ENCODE results near the gene TMEM52.

The TMEM52 gene

DNA sequence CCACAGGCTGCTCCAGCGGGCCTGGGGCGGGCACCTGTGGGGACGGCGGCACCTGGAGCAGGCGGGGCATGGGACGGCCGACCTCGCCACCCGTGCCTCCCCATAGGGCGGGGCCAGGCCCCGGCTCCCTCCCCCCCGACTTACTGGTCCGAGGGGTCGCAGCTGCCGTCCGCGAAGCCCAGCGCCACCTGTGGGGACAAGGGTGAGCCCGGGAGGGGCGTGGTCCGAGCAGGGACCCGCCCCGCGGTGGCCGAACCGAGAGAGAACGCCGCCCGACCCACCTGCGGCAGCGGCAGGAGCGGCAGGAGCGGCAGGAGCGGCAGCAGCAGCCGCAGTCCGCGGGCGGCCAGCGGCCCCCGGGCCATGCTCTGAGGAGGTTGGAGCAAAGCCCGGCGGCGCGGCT, at the start of gene TMEM52:
Gene TMEM52 (minus strand): TSS at position 379 of the 403 bp plus-strand sequence. CDS start 14 bp downstream, at position 365.
- no peak for DNase-seq (ENCODE audit: low read depth)

GRCh38 chr1:1967879-1968278, 48.8 kb upstream of the TMEM52 start:
- DNase-seq (ENCODE audit: low read depth) = no peak

DNA sequence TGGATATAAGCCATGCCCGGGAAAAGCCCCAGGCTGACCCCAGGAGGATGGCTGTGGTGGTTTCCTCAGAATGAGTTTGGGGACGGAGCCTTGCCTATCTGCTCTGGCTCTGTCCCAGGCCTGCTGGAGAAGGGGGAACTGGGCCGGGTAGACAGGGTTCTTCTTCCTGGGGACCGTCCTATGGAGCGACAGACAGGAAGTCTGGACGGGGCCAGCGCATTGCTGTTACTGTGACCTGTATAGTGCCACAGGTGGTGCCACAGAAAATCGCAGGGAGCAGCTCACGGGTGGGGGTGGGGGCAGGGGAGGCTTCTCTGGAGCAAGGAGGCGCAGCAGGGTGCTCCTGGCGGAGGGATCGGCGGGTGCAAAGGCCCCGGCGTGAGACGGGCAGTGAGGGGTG, 48.1 kb upstream of the TMEM52 start:
- no peak for DNase-seq (ENCODE audit: low read depth)

DNA sequence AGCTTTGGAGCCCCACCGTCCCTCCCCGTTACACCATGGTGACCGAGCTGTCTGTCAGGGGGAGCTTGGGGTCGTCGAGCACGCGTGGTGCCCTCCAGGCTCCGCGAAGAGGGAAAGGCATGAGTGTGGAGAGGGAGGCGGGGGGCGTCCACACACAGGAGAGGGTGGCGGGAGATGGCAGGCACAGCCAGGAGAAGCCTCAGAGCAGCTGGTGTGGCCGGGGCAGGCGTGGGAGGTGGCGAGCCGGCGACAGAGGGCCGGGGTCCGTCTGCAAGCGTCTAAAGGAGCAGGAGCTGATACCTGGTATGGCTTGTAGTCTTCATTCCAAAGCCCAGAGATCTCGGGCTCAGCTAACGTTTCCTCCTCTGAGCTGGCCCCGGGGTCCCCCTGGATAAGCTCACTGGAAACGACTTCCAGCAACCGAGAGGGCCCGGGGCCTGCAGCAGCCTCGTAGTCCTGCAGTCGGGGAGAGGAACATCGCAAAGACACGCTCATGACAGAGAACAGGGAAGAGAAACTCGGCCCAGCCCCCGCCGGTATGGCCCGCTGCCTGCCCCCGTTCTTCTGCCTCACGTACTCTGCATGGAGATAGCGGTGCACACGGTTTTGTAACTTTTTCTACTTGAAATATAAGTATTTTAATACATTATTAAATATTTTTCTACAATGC, 47.1 kb upstream of the TMEM52 start:
- DNase-seq (ENCODE audit: low read depth) = no peak

GRCh38 chr1:1965546-1965945, 46.5 kb upstream of the TMEM52 start:
- DNase-seq (ENCODE audit: low read depth) = no peak

- DNase-seq (ENCODE audit: low read depth) = no peak
These were observed 45.7 kb upstream of the TMEM52 start for GRCh38 chr1:1964811-1965210.

GRCh38 chr1:1963570-1963969, 44.5 kb upstream of the TMEM52 start:
- no peak for DNase-seq (ENCODE audit: low read depth)

DNA sequence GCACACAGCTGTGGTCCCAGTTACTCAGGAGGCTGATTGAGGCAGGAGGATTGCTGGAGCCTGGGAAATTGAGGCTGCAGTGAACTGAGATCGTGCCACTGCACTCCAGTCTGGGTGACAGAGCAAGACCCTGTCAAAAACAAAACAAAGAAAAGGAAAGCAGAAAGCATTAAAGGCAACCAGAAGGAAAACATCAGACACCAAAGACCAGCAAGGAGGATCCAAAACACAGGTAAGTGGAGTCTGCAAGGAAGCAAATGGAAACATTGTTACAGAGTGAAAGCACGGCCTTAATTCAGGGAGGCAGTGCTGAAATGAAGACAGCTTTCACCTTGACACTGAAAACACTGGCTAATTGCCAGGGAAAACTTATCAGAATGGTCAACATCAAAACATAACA, 43.7 kb upstream of the TMEM52 start:
- DNase-seq (ENCODE audit: low read depth) = no peak

DNA sequence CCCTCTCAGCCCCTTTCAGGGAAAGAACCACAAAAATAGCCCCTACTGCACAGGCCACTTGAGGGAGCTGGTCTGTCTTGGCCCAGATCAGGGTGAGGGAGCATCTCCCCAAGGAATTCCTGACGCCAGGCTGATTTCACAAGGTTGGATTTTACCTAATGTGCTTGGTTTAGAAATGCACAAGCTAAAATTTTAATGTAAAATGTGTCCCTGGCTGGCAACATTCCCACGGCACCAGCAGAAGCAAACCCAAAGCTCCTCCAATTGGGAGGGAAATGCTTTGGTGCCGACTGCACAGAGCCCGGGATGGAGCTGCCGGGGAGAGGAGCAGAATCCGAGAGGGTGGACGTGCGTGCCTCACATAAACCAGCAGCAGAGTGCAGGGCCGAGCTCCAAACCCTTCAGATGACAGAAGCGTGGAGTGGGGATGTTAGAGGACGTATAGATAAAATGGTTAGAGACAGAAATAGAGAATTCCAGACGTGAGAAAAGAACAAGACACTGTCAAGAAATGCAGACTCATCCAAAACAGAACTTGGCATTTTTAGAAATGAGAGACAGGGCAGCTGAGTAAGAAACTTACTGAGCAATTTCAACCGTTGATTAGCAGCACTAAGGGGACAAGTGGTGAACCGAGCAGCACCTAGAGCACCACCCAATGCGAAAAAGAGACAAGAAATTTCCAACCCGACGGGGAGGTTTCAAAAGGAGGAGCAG, 41.6 kb upstream of the TMEM52 start:
- no peak for DNase-seq (ENCODE audit: low read depth)

GRCh38 chr1:1959840-1960479, 40.9 kb upstream of the TMEM52 start:
- peak; percentile 61 for DNase-seq (ENCODE audit: low read depth)

GRCh38 chr1:1959459-1959839, 40.4 kb upstream of the TMEM52 start:
- DNase-seq (ENCODE audit: low read depth) = no peak

DNA sequence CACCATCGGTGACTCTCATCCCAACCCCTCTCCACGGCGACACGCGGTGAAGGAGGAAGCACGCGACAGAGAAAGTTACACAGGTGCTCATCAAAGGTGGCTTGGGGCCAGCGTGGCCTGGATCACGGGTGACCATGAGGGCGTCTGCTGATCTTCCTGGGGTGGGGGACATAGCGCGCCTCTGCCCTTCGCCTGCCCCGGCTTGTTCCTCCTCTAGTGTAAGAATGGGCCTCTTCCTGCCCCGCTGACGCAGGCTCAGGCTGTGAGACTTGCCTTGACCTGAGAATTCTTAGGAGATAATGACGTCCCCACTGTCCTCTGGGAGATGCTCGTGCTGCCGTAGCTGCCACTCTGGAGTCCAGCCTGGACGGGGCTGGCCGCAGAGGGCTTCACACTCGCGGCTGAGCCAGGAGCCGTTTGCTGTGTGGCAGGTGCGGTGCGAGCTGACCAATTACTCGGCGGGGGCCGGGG, 39.0 kb upstream of the TMEM52 start:
- DNase-seq (ENCODE audit: low read depth) = no peak

DNA sequence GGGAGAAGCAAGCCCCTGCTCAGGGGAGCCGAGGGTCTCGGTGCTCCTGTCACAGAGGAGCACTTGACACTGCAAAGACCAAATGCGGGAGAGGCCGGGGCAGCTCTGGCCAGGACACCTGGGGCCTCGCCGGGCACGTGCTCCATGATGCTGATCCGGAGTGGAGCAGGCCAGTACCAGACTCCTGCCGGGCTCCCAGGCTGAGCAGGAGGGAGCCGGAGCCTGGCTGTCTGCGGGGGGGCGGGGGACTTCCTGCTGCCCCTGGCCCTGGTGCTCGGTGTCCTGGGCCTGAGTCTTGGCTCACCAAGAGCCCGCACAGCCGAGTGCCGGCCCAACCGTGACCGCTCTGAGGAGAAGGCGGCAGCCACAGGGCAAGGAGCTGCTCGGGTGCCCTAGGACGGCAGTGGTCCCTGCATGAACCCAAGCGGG, 38.5 kb upstream of the TMEM52 start:
- no peak for DNase-seq (ENCODE audit: low read depth)

DNA sequence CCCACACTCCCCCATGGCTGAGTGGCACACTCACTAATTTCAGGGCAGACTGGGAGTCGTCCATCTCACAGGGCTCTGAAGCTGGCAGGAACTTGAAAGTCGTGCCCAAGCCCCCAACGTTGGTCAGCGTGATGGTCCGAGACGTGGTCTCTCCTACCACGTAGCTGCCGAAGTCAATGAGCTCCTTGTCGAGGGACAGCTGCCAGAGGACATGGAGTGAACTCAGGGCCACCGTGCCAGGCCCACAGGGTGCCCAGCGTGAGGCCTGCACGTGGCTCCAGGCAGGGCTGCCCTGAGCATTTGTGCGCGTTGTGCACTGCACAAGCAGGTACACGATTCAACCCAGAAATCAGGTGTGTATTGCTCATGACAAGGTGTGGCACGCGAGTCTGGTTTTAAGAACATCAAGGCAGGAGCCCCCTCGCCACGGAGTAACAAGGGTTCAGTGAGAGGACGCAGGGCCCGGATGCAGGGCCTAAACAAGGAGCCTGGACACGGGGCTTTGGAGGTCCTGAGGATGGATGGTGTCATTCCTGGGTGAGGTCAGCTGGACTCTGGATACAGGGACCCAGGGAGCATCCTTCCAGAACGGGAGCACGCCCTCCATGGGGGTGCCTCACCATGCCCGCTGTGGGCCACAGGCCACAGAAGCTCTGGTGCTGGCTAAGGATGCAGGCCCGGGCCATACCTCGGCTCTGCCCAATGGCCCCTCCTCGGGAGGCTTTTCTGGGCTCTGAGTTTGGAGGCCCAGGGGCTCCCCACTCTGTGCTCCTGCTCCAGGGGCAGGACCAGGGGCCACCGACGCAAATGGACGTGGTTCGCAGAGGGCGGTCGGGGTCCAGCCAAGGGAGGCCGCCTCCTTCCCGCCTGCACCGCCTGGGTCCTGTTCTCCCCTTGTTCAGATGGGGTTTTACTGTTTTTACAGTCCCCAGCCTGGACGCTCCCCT, 37.8 kb upstream of the TMEM52 start:
- no peak for DNase-seq (ENCODE audit: low read depth)

DNA sequence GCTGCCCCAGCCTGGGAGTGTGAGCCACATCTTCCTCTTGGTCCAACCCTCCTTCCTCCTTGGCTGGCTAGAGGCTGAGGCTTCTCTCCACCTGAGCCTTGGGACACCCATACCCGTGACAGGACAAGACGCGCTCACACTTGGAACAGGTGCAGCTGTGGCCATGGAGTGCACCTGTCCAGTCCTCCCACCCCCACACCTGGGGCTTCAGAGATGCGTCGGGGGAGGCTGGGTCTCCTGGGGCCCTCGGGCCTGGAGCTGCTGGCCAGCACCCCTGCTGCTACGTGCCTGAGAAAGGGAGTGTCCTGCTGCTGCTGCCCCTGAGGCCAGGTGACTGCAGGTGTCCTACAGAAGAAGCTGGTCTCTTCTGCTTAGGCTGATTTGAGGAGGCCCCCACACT, 37.0 kb upstream of the TMEM52 start:
- DNase-seq (ENCODE audit: low read depth) = no peak

GRCh38 chr1:1955621-1956094, 36.6 kb upstream of the TMEM52 start:
- DNase-seq (ENCODE audit: low read depth) = no peak

- DNase-seq (ENCODE audit: low read depth) = peak; percentile 45
These were observed 35.9 kb upstream of the TMEM52 start for GRCh38 chr1:1954831-1955441.

- DNase-seq (ENCODE audit: low read depth) = no peak
These were observed 34.9 kb upstream of the TMEM52 start for GRCh38 chr1:1954015-1954414.

- DNase-seq (ENCODE audit: low read depth) = no peak
These were observed 31.9 kb upstream of the TMEM52 start for GRCh38 chr1:1950940-1951339.

DNA sequence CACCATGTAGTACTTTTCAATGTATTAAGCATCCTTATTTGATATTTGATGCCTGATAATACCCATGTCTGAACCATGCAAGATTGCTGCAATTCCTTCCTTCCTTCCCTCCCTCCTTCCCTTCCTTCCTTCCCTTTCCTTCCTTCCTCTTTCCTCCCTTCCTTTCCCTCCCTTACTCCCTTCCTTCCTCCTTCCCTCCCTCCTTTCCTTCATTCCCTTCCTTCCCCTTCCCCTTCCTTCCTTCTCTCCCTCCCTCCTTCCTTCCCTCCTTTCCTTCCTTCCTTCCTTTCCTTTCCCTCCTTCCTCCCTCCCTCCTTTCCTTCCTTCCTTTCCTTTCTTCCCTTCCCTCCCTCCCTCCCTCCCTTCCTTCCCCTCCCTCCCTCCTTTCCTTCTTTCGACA, 29.7 kb upstream of the TMEM52 start:
- DNase-seq (ENCODE audit: low read depth) = no peak

GRCh38 chr1:1947493-1947892, 28.4 kb upstream of the TMEM52 start:
- DNase-seq (ENCODE audit: low read depth) = no peak

Data from CMK (cell line).